ENCODE measurements around the gene PDHX.

PDHX gene

GRCh38 chr11:34990916-34991315, 74.5 kb downstream of the PDHX start:
- no peak for DNase-seq (ENCODE audit: low read depth)

GRCh38 chr11:34994854-34995253, 78.4 kb downstream of the PDHX start:
- no peak for DNase-seq (ENCODE audit: low read depth)

GRCh38 chr11:34996958-34997357, 80.5 kb downstream of the PDHX start:
- DNase-seq (ENCODE audit: low read depth) = no peak

- DNase-seq (ENCODE audit: low read depth) = no peak
Measured at GRCh38 chr11:34997952-34998528, 81.6 kb downstream of the PDHX start.

- no peak for DNase-seq (ENCODE audit: low read depth)
Measured at GRCh38 chr11:34999453-34999852, 83.0 kb downstream of the PDHX start.

GRCh38 chr11:35003186-35003585, 86.8 kb downstream of the PDHX start:
- DNase-seq (ENCODE audit: low read depth) = no peak

- no peak for DNase-seq (ENCODE audit: low read depth)
Measured at GRCh38 chr11:35003658-35004057, 87.2 kb downstream of the PDHX start.

GRCh38 chr11:35005141-35005780, 88.8 kb downstream of the PDHX start:
- DNase-seq (ENCODE audit: low read depth) = no peak

- DNase-seq (ENCODE audit: low read depth) = no peak
Measured at GRCh38 chr11:35006389-35007128, 90.1 kb downstream of the PDHX start.

- no peak for DNase-seq (ENCODE audit: low read depth)
Measured at GRCh38 chr11:35007277-35007676, 90.9 kb downstream of the PDHX start.

GRCh38 chr11:35009191-35009943, 92.9 kb downstream of the PDHX start:
- DNase-seq (ENCODE audit: low read depth) = no peak

- DNase-seq (ENCODE audit: low read depth) = no peak
Measured at GRCh38 chr11:35009944-35010342, 93.5 kb downstream of the PDHX start.

- DNase-seq (ENCODE audit: low read depth) = no peak
Measured at GRCh38 chr11:35010654-35011053, 94.2 kb downstream of the PDHX start.

- DNase-seq (ENCODE audit: low read depth) = no peak
Measured at GRCh38 chr11:35011389-35011788, 95.0 kb downstream of the PDHX start.

- no peak for DNase-seq (ENCODE audit: low read depth)
Measured at GRCh38 chr11:35011944-35012343, 95.5 kb downstream of the PDHX start.

GRCh38 chr11:35012467-35013191, 96.2 kb downstream of the PDHX start:
- no peak for DNase-seq (ENCODE audit: low read depth)

- DNase-seq (ENCODE audit: low read depth) = no peak
Measured at GRCh38 chr11:35013514-35014233, 97.3 kb downstream of the PDHX start.

GRCh38 chr11:35014346-35014745, 97.9 kb downstream of the PDHX start:
- DNase-seq (ENCODE audit: low read depth) = no peak

- DNase-seq (ENCODE audit: low read depth) = no peak
Measured at GRCh38 chr11:35015621-35016387, 99.4 kb downstream of the PDHX start.

- no peak for DNase-seq (ENCODE audit: low read depth)
Measured at GRCh38 chr11:35016916-35017315, 100.5 kb downstream of the PDHX start.

All from stimulated activated CD8-positive, alpha-beta memory T cell treated with anti-CD3 and anti-CD28 coated beads, Interleukin-15, amount 100 ng/mL, for 24 hours (primary cell).